Ammon's horn (tissue), 1 donor: ENCODE results near the gene PHF1.

Experiments
- DNase-seq: peaks from one replicate; pipeline ENCODE4 v3.0.0-alpha.2; 2016; ENCODE audit warnings: low spot score

Gene PHF1

GRCh38 chr6:33431880-33432541 is 21.2 kb downstream of the PHF1 start:
- DNase-seq: no peak

GRCh38 chr6:33432546-33432945 is 21.7 kb downstream of the PHF1 start:
- no peak for DNase-seq

- no peak for DNase-seq
These were observed 22.3 kb downstream of the PHF1 start for GRCh38 chr6:33433001-33433543.

- no peak for DNase-seq
These were observed 22.9 kb downstream of the PHF1 start for GRCh38 chr6:33433544-33434191.

GRCh38 chr6:33434961-33435360 is 24.1 kb downstream of the PHF1 start:
- DNase-seq: no peak

GRCh38 chr6:33437666-33438065 is 26.9 kb downstream of the PHF1 start:
- DNase-seq: no peak

- no peak for DNase-seq
These were observed 28.3 kb downstream of the PHF1 start for GRCh38 chr6:33438978-33439594.

GRCh38 chr6:33439956-33440648 is 29.3 kb downstream of the PHF1 start:
- no peak for DNase-seq

- no peak for DNase-seq
These were observed 30.0 kb downstream of the PHF1 start for GRCh38 chr6:33440649-33441309.

GRCh38 chr6:33441457-33441856 is 30.6 kb downstream of the PHF1 start:
- DNase-seq: no peak

- DNase-seq: no peak
These were observed 31.5 kb downstream of the PHF1 start for GRCh38 chr6:33442283-33442682.

- no peak for DNase-seq
These were observed 32.2 kb downstream of the PHF1 start for GRCh38 chr6:33443025-33443424.

- no peak for DNase-seq
These were observed 33.0 kb downstream of the PHF1 start for GRCh38 chr6:33443619-33444504.

- DNase-seq: no peak
These were observed 34.3 kb downstream of the PHF1 start for GRCh38 chr6:33445119-33445603.

GRCh38 chr6:33446356-33446755 is 35.5 kb downstream of the PHF1 start:
- DNase-seq: no peak

- no peak for DNase-seq
These were observed 39.6 kb downstream of the PHF1 start for GRCh38 chr6:33450434-33450833.

GRCh38 chr6:33451606-33452005 is 40.8 kb downstream of the PHF1 start:
- DNase-seq: no peak

GRCh38 chr6:33452496-33452895 is 41.7 kb downstream of the PHF1 start:
- DNase-seq: no peak

- DNase-seq: no peak
These were observed 42.7 kb downstream of the PHF1 start for GRCh38 chr6:33453393-33454008.
